Activated T-cell treated with anti-CD3 and anti-CD28 coated beads, Interleukin-2, amount 50 U/mL, for 72 hours (primary cell): Measurements from ENCODE around the gene LHPP. TPM values are rescaled to one million over a fixed set of nuclear protein-coding genes. Genes with fewer than 3 reads are reported as not detected.

Experiments
- ATAC-seq, 2 donors: fragments of 150-1000 bp; cut with Tn5 transposase; replicated peaks in 1 of 2; 2 replicates each; pipeline ENCODE4 v1.10.0; 2021; ENCODE audit warnings: moderate library complexity in 2 of 2, mild to moderate bottlenecking in 1 of 2
- DNase-seq, 2 donors: peaks; one replicate each; pipeline ENCODE4 v3.0.0; 2021 to 2022; ENCODE audit warnings: mixed read lengths in 1 of 2
- H3K27ac Mint-ChIP-seq: one replicate; pipeline ENCODE4 v1.8.0; 2022; ENCODE audit warnings: mild to moderate bottlenecking, moderate library complexity, mixed read lengths
- H3K27me3 Mint-ChIP-seq: one replicate; pipeline ENCODE4 v1.8.0; 2022; ENCODE audit warnings: low read depth, mixed read lengths
- H3K36me3 Mint-ChIP-seq, 2 donors: one replicate each; pipeline ENCODE4 v1.8.0; 2022; ENCODE audit warnings: mixed read lengths in 2 of 2, mild to moderate bottlenecking in 1 of 2; ENCODE audit not compliant: insufficient read depth in 2 of 2
- H3K4me1 Mint-ChIP-seq: one replicate; pipeline ENCODE4 v1.8.0; 2022; ENCODE audit warnings: low read depth, mixed read lengths
- H3K4me3 Mint-ChIP-seq, 2 donors: one replicate each; pipeline ENCODE4 v1.8.0; 2022; ENCODE audit warnings: mild to moderate bottlenecking in 2 of 2, mixed read lengths in 2 of 2, moderate library complexity in 2 of 2
- H3K9me3 Mint-ChIP-seq, 2 donors: one replicate each; pipeline ENCODE4 v1.8.0; 2022; ENCODE audit warnings: mixed read lengths in 2 of 2
- total RNA-seq, 2 donors: library from RNA; stranded (reverse); gene quantifications; one replicate each; pipeline ENCODE4 v1.2.3, GENCODE V29; 2022

Gene LHPP
- total RNA-seq, 2 donors from 2014 or later: 8.7 to 13.5 TPM

DNA sequence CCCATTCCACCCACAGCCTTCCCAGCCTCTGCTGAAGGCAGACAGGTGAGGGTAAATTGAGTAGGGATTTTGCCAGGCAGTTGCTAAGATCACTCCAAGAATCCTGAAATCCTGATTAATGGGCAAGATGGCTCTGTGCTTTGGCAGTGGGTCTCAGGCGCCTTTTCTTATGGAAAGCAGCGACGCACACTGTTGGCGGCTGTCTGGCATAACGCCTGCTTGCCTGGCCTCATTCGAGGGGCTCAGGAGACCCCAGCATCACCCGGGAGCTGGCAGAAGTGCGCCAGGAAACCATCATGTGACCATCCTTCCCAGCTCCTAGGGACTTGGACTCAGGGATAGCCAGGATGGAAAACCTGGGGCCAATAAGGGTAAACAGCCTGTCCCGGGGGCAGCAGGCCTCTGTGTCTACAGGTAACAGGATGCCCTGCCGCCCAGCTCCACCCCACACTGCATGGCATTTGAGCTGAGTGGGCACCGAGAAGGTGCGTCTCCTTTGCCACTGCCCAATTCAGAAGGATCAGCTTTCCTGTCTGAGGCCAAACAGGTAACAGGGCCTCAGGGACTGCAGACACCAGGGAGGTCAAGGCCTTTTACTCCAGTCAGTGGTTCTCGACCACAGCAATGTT, 184.0 kb downstream of the LHPP start:
- Mint-ChIP-seq H3K36me3 (peaks cover 2% of the 10 kb centered on the region in 2 donors), H3K27me3 (no peaks in the 10 kb centered on the region), H3K27ac (no peak overlapping the region), H3K9me3 (no peaks in the 10 kb centered on the region), H3K4me3 (no peak overlapping the region), H3K4me1 (peaks cover 92% of the 10 kb centered on the region)
- ATAC-seq (no peak), DNase-seq (no peak)

DNA sequence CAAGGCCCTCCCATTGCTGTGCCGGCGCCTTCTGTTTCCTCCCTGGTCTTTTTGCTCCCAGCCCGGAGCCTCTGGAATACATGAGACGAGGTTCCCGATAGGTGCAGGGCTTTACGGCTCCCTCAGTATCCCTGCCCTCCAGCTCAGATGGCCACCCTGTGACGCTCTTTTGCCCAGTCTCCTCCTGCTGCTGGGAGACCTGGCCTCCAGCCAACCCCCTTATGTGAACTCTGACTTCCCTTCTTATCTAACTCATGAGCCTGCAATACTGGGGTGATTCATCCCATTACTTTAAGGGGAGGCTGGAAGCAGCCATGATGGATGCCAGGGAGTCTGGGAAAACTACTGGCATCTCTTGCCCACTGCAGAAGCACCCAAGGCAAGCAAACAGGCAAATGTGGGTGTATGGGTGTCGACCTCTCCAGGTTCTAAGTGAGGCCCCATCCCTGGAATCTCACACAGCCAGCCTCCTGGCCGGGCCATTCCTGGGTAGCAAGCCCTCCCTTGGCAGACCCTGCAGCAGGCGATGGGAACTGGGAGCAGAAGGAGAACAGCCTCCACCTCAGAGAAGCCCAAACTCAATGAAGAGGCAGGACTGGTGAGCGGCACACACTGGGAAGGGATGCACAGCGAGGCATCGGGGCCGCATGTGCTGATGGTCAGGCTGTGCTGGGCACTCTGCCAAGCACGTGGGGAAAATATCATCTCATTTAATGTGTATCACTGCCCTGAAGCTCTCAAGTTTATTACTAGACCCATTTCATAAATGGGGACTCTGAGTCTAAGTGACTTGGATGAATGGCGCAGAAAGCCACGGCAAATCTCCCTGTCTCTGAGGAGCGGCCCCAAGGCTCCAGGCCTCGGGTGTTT, 185.1 kb downstream of the LHPP start:
- no peaks in the 10 kb centered on the region for H3K9me3 Mint-ChIP-seq
- H3K4me3 Mint-ChIP-seq: peak overlapping the region; percentile 51 to 75
- H3K27ac Mint-ChIP-seq: peak overlapping the region; percentile 80
- H3K4me1 Mint-ChIP-seq: peaks cover 92% of the 10 kb centered on the region
- DNase-seq (no peak), ATAC-seq (no peak)
- no peaks in the 10 kb centered on the region for H3K27me3 Mint-ChIP-seq
- peaks cover 2% of the 10 kb centered on the region in 2 donors for H3K36me3 Mint-ChIP-seq

DNA sequence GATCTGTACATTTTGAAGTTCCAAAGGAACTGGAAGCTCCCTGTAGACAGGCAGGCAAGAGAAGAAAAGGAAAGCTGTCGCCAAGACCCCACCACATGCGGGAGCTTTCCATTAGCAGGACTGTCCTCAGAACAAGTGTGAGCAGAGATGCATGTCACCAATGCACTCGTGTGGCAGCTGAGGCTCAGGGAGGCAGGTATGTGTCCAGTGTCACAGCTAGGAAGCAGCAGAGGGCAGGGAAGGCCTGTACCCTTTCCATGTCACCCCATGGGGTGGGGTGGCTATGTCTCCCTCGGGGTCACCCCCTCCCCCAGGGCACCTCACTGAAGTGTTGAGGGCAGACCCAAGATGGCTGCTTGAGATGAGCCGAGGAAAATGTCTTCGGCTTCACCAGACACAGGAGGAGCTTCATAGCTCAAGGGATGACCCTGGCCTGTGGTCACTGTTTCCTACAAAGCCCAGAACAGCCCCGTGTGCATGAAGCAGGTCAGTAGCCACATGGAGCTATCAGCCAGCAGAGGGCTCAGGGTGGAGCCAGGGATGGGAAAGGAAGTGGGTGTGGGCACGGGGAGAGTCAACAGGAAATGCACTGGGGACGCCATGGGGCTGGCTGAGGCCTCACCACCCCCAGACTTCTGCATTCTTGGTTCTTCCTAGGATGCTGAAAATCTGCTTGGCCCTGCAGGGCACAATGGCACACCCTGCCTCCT, 186.0 kb downstream of the LHPP start:
- Mint-ChIP-seq H3K36me3 (peaks cover 2% of the 10 kb centered on the region in 2 donors), H3K4me3 (peak overlapping the region; percentile 51 to 75), H3K27ac (peak overlapping the region; percentile 80), H3K9me3 (no peaks in the 10 kb centered on the region), H3K4me1 (peaks cover 92% of the 10 kb centered on the region), H3K27me3 (no peaks in the 10 kb centered on the region)
- ATAC-seq (peak; percentile 64 to 65), DNase-seq (peak; percentile 73 to 78)

DNA sequence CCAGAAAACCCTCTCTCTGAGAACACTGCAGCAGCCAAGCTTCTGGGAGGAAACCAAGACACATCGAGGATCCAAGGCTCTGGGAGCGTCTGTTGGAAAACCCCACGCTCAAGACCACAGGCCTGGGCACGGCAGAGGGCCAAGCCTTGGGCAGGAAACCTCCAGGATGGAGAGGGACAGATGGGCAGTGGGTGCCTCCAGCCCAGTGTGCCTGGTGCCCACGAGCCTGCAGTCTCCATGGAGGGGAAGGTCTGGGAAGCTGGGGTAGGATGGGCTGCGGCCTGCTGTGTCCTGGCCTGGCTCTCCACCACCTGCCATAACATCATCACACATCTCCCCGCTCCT, 186.5 kb downstream of the LHPP start:
- no peak for DNase-seq
- peaks cover 2% of the 10 kb centered on the region in 2 donors for H3K36me3 Mint-ChIP-seq

DNA sequence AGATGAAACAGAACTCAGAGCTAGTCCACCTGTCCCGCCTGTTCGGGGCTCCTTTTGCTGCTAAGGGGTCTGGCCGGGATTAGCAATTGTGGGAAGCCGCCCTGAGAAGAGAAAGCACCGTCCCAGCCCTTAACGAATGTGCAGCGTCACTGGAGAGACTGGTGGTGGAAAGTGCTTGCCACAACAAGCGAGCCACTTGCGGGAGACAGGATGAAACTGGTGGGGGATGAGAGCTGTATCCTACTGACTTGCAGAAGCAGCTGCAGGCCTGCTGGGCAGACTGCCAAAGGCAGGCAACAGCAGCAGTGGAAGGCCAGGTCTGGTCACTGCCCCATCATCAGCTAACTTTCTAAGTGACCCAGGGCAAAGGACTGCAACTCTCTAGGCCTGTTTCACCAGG, 187.1 kb downstream of the LHPP start:
- H3K9me3 Mint-ChIP-seq: no peaks in the 10 kb centered on the region
- peaks cover 2% of the 10 kb centered on the region in 2 donors for H3K36me3 Mint-ChIP-seq
- H3K27me3 Mint-ChIP-seq: no peaks in the 10 kb centered on the region
- H3K27ac Mint-ChIP-seq: peak overlapping the region; percentile 34
- peak overlapping the region; percentile 51 to 75 for H3K4me3 Mint-ChIP-seq
- DNase-seq: peak; percentile 63 to 68
- peak; percentile 46 to 56 for ATAC-seq
- H3K4me1 Mint-ChIP-seq: peaks cover 90% of the 10 kb centered on the region

More for the DNA sequence above, 186.5 kb downstream of the LHPP start:
- Mint-ChIP-seq H3K4me3 (peak overlapping the region; percentile 51 to 75), H3K9me3 (no peaks in the 10 kb centered on the region), H3K4me1 (peaks cover 89% of the 10 kb centered on the region), H3K27me3 (no peaks in the 10 kb centered on the region), H3K27ac (peak overlapping the region; percentile 80)
- ATAC-seq: no peak

DNA sequence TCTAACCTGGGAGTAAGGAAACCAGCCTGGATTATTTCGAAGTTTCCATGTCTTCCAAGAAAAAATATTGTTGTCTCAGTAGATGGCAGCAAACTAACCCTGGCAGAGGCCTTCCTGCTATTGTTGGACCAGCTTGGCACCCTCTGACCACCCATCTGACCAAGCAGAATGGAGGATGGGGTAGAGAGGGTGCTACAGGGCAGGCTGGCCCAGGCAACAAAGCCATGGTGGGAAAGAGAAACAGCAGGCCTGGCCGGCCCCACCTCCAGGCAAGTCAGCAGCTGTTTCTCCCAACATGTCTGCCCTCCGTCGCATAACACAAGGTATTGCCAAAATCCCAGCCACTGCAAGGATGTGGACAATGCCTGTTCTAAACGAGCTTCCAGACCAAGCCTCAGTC, 187.6 kb downstream of the LHPP start:
- no peaks in the 10 kb centered on the region for H3K9me3 Mint-ChIP-seq
- peaks cover 2% of the 10 kb centered on the region in 2 donors for H3K36me3 Mint-ChIP-seq
- H3K4me3 Mint-ChIP-seq: peak overlapping the region; percentile 51 to 75
- H3K27ac Mint-ChIP-seq: no peak overlapping the region
- H3K4me1 Mint-ChIP-seq: peaks cover 88% of the 10 kb centered on the region
- no peak for DNase-seq
- H3K27me3 Mint-ChIP-seq: no peaks in the 10 kb centered on the region
- no peak for ATAC-seq

DNA sequence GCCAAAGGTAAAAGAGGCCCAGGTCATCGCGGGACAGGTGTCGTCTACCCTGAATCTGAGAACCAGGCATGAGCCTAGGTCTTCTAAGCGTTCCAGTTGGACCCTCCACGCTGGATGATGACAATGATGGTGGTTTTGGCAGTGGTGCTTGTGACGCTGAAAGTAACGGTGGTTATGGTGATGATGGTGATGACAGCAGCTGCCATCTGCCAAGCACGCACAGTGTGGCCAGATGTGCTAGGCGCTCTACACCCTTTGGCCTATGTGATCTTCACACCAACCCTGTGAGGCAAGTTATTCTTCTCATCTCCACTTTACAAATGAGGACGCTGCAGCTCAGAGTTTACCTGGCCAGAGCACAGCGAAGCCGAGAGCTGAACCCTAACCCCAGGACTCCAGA, 188.6 kb downstream of the LHPP start:
- DNase-seq (no peak), ATAC-seq (no peak)
- Mint-ChIP-seq H3K9me3 (no peaks in the 10 kb centered on the region), H3K4me3 (peak overlapping the region; percentile 65 to 77), H3K4me1 (peaks cover 86% of the 10 kb centered on the region), H3K27ac (peak overlapping the region; percentile 12), H3K36me3 (peaks cover 2% of the 10 kb centered on the region in 2 donors), H3K27me3 (no peaks in the 10 kb centered on the region)

DNA sequence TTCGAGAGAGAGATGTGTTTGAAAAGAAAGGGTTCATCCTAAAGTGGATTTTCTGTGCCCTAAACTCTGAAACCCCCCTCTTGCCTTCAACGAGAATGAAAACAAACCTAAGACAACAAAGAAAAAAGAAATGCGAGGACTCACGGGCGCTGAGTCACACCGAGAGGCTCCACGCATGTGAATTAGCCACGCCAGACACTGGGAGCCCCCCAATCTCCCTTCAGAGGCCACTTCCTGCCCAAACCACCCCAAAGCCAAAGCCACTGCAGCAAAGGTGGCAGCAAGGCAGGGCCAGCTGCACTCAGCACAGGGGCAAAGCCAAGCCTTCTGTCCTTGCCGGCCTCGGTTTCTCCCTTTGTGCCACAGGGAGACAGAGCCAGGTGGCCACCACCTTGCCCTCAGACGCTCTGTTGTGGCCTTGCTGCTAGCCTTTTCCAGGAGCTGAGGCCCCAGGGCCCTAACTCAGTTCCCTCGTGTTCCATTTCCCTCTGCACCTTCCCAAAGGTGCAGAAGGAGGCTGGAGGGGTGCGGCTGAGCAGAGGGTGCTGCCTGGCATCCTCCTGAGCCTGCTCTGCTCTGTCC, 189.3 kb downstream of the LHPP start:
- Mint-ChIP-seq H3K4me3 (peak overlapping the region; percentile 65 to 77), H3K4me1 (peaks cover 86% of the 10 kb centered on the region), H3K27ac (peak overlapping the region; percentile 12), H3K27me3 (no peaks in the 10 kb centered on the region), H3K9me3 (no peaks in the 10 kb centered on the region), H3K36me3 (peaks cover 2% of the 10 kb centered on the region in 2 donors)
- ATAC-seq (peak; percentile 74 to 80), DNase-seq (peak; percentile 80 to 85)

DNA sequence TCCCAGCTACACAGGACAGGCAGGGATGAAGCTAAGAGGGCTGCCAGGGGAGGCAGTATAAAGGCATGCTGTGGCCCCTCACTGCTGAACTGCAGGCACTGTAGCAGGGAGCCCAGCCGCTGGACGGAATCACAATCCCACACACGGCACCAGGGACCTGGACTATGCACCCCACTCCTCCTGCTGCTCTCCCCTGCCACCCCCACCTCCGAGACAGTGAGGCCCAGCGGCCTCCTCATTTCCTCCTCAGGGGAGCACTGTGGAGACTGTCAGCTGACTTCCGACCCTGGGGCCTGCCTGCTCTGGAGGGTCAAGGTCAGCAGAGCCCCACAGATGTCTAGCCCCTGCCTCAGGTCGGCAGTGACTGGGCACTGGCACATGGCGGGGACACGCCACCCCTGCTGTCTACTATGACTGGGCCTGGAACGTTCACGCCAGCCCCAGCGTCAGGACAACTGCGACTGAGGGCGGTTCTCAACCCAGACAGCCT, 189.8 kb downstream of the LHPP start:
- Mint-ChIP-seq H3K27ac (no peak overlapping the region), H3K9me3 (no peaks in the 10 kb centered on the region), H3K4me3 (peak overlapping the region; percentile 65 to 77), H3K36me3 (peaks cover 2% of the 10 kb centered on the region in 2 donors), H3K4me1 (peaks cover 81% of the 10 kb centered on the region), H3K27me3 (no peaks in the 10 kb centered on the region)
- DNase-seq: no peak
- peak; percentile 6 to 14 for ATAC-seq

DNA sequence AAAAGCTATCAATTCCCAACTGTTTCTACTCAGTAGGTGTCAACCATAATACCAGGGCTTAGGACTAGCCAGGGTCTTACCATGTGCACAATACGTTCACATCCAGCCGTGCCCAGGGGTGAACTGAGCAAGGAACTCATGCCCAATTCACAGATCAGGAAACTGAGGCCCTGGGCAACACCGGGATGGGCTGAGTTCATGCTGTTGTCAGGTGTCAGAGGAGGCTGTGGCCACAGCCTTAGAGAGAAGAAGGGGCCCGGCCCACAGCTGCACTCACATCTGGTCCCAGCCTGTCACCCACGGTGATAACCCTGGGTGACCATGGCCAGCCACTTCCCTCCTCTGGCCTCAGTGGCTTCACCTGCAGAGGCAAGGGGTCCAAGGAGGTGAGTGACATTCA, 190.6 kb downstream of the LHPP start:
- Mint-ChIP-seq H3K9me3 (no peaks in the 10 kb centered on the region), H3K36me3 (peaks cover 2% of the 10 kb centered on the region in 2 donors), H3K27me3 (no peaks in the 10 kb centered on the region), H3K27ac (no peak overlapping the region), H3K4me3 (peak overlapping the region; percentile 39 to 77), H3K4me1 (peaks cover 74% of the 10 kb centered on the region)
- DNase-seq (no peak), ATAC-seq (no peak)

DNA sequence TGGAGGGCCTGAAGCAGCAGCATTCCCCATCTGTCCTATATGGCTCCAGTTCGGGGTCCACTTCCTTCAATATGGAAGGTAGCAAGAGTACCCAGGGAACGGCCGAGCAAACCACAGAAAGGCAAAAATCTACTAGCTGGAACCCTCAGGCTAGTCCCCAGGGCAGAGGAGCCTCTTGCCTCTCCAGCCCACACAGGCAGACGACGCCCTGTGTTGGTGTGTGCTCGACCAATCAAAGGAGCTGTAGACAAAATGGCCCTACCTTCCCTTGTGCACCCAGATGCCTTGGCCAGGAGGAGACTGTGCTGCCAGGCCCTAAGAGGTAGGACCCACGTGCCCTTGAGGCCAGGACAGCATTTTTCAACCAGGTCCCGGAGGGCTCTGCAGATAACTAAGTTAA, 191.1 kb downstream of the LHPP start:
- peaks cover 73% of the 10 kb centered on the region for H3K4me1 Mint-ChIP-seq
- ATAC-seq: no peak
- H3K9me3 Mint-ChIP-seq: no peaks in the 10 kb centered on the region
- no peak for DNase-seq
- H3K36me3 Mint-ChIP-seq: peaks cover 0 to 2% of the 10 kb centered on the region in 2 donors
- no peaks in the 10 kb centered on the region for H3K27me3 Mint-ChIP-seq
- no peak overlapping the region for H3K4me3 Mint-ChIP-seq
- no peak overlapping the region for H3K27ac Mint-ChIP-seq

DNA sequence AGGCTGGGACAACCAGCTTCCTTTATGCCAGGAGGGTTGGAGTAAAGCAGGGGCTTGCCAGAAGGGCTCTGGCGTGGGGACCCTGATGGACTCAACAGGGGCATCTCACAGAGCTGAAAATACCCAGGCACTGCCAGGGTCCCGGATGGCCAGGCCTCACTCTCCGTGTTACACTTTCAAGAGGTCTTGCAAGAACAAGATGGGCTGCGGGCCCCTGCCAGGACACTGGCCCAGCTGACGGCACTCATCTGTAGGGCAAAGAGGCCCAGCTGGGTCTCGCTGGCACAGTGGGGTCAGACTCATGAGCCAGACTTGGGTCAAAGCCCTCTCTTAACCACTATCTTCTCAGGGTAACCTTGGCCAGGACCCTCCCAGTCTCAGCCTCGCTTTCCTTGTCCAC, 191.7 kb downstream of the LHPP start:
- H3K27me3 Mint-ChIP-seq: no peaks in the 10 kb centered on the region
- no peak overlapping the region for H3K27ac Mint-ChIP-seq
- no peak for DNase-seq
- no peak overlapping the region for H3K4me3 Mint-ChIP-seq
- no peak for ATAC-seq
- H3K4me1 Mint-ChIP-seq: peaks cover 73% of the 10 kb centered on the region
- H3K36me3 Mint-ChIP-seq: peaks cover 0 to 2% of the 10 kb centered on the region in 2 donors
- no peaks in the 10 kb centered on the region for H3K9me3 Mint-ChIP-seq
